GM12878 (cell line): ENCODE measurements around the gene CTSW. TPM values are rescaled to one million over a fixed set of nuclear protein-coding genes. Genes with fewer than 3 reads are reported as not detected.

ENCODE experiments used
- ATAC-seq: fragments of 200-7000 bp; cut with Tn5 transposase; 3 replicates; pipeline ENCODE4 v1.9.1; 2020; ENCODE audit warnings: mild to moderate bottlenecking, moderate library complexity
- BruUV-seq: library from RNA; stranded (reverse); fragments of 400-500 nt; replicated peaks from 2 replicates; lab custom pipeline; 2021; lab: Mats Ljungman, UMichigan
- CTCF ChIA-PET: fragments of 300-600 bp; sonication (Branson Sonifier 250); formaldehyde crosslinking; extraction: SDS; loops from one replicate; lab custom pipeline; 2021; ENCODE audit warnings: inconsistent platforms; lab: Yijun Ruan, JAX
- POLR2A ChIA-PET: fragments of 350-600 bp; formaldehyde crosslinking; extraction: SDS; loops from one replicate; lab custom pipeline; 2021; ENCODE audit warnings: inconsistent platforms; lab: Charles Lee
- RAD21 ChIA-PET: fragments of 300-600 bp; sonication (Branson Sonifier 250); formaldehyde crosslinking; loops from one replicate; lab custom pipeline; 2023; ENCODE audit warnings: antibody characterized with exemption; ENCODE audit not compliant: unreplicated experiment; lab: Charles Lee
- SMC1A ChIA-PET: fragments of 300-600 bp; sonication (Branson Sonifier 250); formaldehyde crosslinking; loops from one replicate; lab custom pipeline; 2023; ENCODE audit not compliant: unreplicated experiment, uncharacterized antibody; lab: Charles Lee
- DNase-seq: peaks from one replicate; pipeline ENCODE4 v3.0.0-alpha.2; 2011; ENCODE audit warnings: low read depth, low spot score
- FAIRE-seq: peaks from 3 replicates; lab custom pipeline; 2011; peaks lifted over from hg19 to GRCh38; lab: Jason Lieb, UNC
- H2AFZ ChIP-seq: 2 replicates; pipeline ENCODE4 v1.6.0; 2011; ENCODE audit warnings: low read depth, low read length, control low read depth; ENCODE audit not compliant: control insufficient read depth
- H3K27ac ChIP-seq: 2 replicates; pipeline ENCODE4 v1.5.1; 2011; ENCODE audit warnings: control low read depth; ENCODE audit not compliant: control insufficient read depth, insufficient read depth
- H3K27me3 ChIP-seq, 2 experiments: replicated peaks in 1 of 2; 2 replicates each; pipeline versions ENCODE4 v1.6.0 to v1.6.1; 2011; ENCODE audit warnings: low read length in 1 of 2; ENCODE audit not compliant: control insufficient read depth in 2 of 2, insufficient read depth in 2 of 2
- H3K36me3 ChIP-seq, 2 experiments: 2 replicates each; pipeline ENCODE4 v1.5.1; 2011; ENCODE audit warnings: low read length in 1 of 2; ENCODE audit not compliant: control insufficient read depth in 2 of 2, insufficient read depth in 2 of 2
- H3K4me1 ChIP-seq: 2 replicates; pipeline ENCODE4 v1.6.1; 2011; ENCODE audit warnings: mild to moderate bottlenecking, low read length, moderate library complexity, mixed read lengths; ENCODE audit not compliant: control insufficient read depth, insufficient read depth
- H3K4me2 ChIP-seq: 2 replicates; pipeline ENCODE4 v1.6.0; 2011; ENCODE audit warnings: control low read depth; ENCODE audit not compliant: control insufficient read depth, insufficient read depth
- H3K4me3 ChIP-seq: fragments of 200-600 bp; sonication (generic); 2 replicates; pipeline ENCODE4 v1.5.1; 2016
- H3K79me2 ChIP-seq: 2 replicates; pipeline ENCODE4 v1.6.0; 2011; ENCODE audit warnings: low read length; ENCODE audit not compliant: control insufficient read depth, insufficient read depth
- H3K9ac ChIP-seq: 2 replicates; pipeline ENCODE4 v1.8.0; 2011; ENCODE audit warnings: low read length, control low read depth, mixed read lengths; ENCODE audit not compliant: control insufficient read depth, insufficient read depth
- H3K9me3 ChIP-seq: replicated peaks from 3 replicates; pipeline ENCODE4 v1.5.1; 2011; ENCODE audit warnings: mild to moderate bottlenecking, low read length; ENCODE audit not compliant: control insufficient read depth, insufficient read depth
- H4K20me1 ChIP-seq: 2 replicates; pipeline ENCODE4 v1.6.0; 2011; ENCODE audit not compliant: control insufficient read depth, insufficient read depth
- KAT2A ChIP-seq: conservative IDR thresholded peaks from 2 replicates; pipeline ENCODE4 v1.6.1; 2011; ENCODE audit warnings: low read depth, low read length; ENCODE audit not compliant: control insufficient read depth
- NR2C1 ChIP-seq: fragments of 450-650 bp; IDR thresholded peaks from 2 replicates; pipeline ENCODE4 v1.6.1; 2017; ENCODE audit warnings: antibody characterized with exemption, mild to moderate bottlenecking, moderate library complexity
- NR2F1 ChIP-seq: fragments of 450-650 bp; conservative IDR thresholded peaks from 2 replicates; pipeline ENCODE4 v1.6.1; 2017; ENCODE audit warnings: mild to moderate bottlenecking
- PAX5 ChIP-seq: IDR thresholded peaks from 2 replicates; pipeline ENCODE4 v1.6.1; 2011; ENCODE audit warnings: low read depth, low read length, borderline replicate concordance
- PKNOX1 ChIP-seq: fragments of 450-650 bp; IDR thresholded peaks from 2 replicates; pipeline ENCODE4 v1.6.1; 2016; ENCODE audit warnings: mild to moderate bottlenecking
- POLR2A ChIP-seq: IDR thresholded peaks from 2 replicates; pipeline ENCODE4 v1.6.1; 2011; ENCODE audit warnings: low read depth, mild to moderate bottlenecking, low read length
- POLR2AphosphoS5 ChIP-seq: IDR thresholded peaks from 2 replicates; pipeline ENCODE4 v1.6.1; 2011; ENCODE audit warnings: mild to moderate bottlenecking, low read length, inconsistent platforms
- RAD21 ChIP-seq: IDR thresholded peaks from 2 replicates; pipeline ENCODE4 v1.6.1; 2011; ENCODE audit warnings: mild to moderate bottlenecking, low read depth, low read length, moderate library complexity; ENCODE audit not compliant: insufficient read depth
- WGBS: methylation state at CpG from one replicate; pipeline ENCODE4 v1.1.6; 2016; ENCODE audit warnings: low lambda C conversion rate; ENCODE audit not compliant: insufficient replicate concordance, insufficient coverage; ENCODE audit errors: missing lambda C conversion rate; 5-methylcytosine and 5-hydroxymethylcytosine counted together
- in situ Hi-C: fragments of 300-500 bp; cut with MboI; formaldehyde crosslinking; loops from 9 replicates; pipeline ENCODE4 v1.14.3; 2018; ENCODE audit warnings: mixed read lengths
- intact Hi-C: fragments of 100-400 bp; cut with micrococcal nuclease; formaldehyde crosslinking; loops from one replicate; pipeline ENCODE4 v1.14.2; 2022; ENCODE audit not compliant: unreplicated experiment
- polyA plus RNA-seq, 11 experiments: library from polyadenylated mRNA; depleted of rRNA in 4 of 11; unstranded in 6 of 11; stranded (reverse) in 5 of 11; fragments of >200 nt; fragmentation: Nextera tagmentation in 4 of 11; fragmentation: Illumina TruSeq in 1 of 11; extraction: Ambion mirVana in 4 of 11; extraction: Trizol in 1 of 11; gene quantifications; 1 replicate in 1 of 11; 2 replicates in 10 of 11; pipeline versions ENCODE4 v1.2.1 to v1.2.3, GENCODE V29; 2011 to 2016; ENCODE audit warnings: inconsistent platforms in 2 of 11, missing spikeins in 2 of 11, low read depth in 1 of 11
- total RNA-seq, 4 experiments: library from RNA; depleted of rRNA in 3 of 4; stranded (reverse); fragments of >200 nt in 3 of 4; fragmentation: Illumina TruSeq in 1 of 4; extraction: Trizol in 1 of 4; gene quantifications; 2 replicates each; pipeline versions ENCODE4 v1.2.1 to v1.2.3, GENCODE V29; 2013 to 2021

CTSW gene
- total and polyA plus RNA-seq, 10 of the 15 experiments (the other 5 are each of a cell fraction or from before 2014, with no cell fraction given), result 0.53 to 12.0 (median 1.7) TPM

GRCh38 chr11:65850217-65851082, 29.2 kb upstream of the CTSW start:
- Histone ChIP-seq H3K79me2 (peaks cover 16% of the 10 kb centered on the region), H3K4me1 (peaks cover 2% of the 10 kb centered on the region), H3K27ac (no peak overlapping the region), H3K4me3 (no peak overlapping the region), H3K27me3 (no peaks in the 10 kb centered on the region), H3K9ac (no peak overlapping the region), H2AFZ (no peak overlapping the region), H3K36me3 (peaks cover 25 to 33% of the 10 kb centered on the region in 2 experiments; a peak in 3 of 4 replicates), H4K20me1 (peaks cover 13% of the 10 kb centered on the region; the same call in 1 of the 2 replicates), H3K4me2 (no peak overlapping the region), H3K9me3 (peaks cover 2% of the 10 kb centered on the region; the same call in 2 of the 3 replicates)
- DNase-seq (no peak), ATAC-seq (peak; percentile 31), FAIRE-seq (no peak)
- TF ChIP-seq KAT2A (no peak), PKNOX1 (no peak), NR2F1 (0 out of 2 replicates have a peak, but pooled peaks have one; percentile 34), POLR2AphosphoS5 (peak; percentile 60), NR2C1 (peak; percentile 26; the same call in 1 of the 2 replicates), RAD21 (no peak), POLR2A (peak; percentile 16), PAX5 (0 out of 2 replicates have a peak, but pooled peaks have one; percentile 2)
- in situ Hi-C loops (loop anchor here (25.0 kb wide), 1 partner anchor 1613 kb away; the partner anchor contains the start of genes DNAJC4, FKBP2, NUDT22 and PPP1R14B), intact Hi-C loops (no loop called here)
- ChIA-PET POLR2A (interaction anchor here (0.7 to 1.1 kb wide), 2 partner anchors 10 to 13 kb away, joined by 3 read pairs; partner anchors contain the start of gene MUS81), CTCF (interaction anchor here (0.7 to 3.8 kb wide), 5 partner anchors 9 to 131 kb away, joined by 3 to 17 read pairs (median 3); no protein-coding TSS in a partner anchor), SMC1A (interaction anchor here (1.2 kb wide), 1 partner anchor 17 kb away, joined by 3 read pairs; the partner anchor contains the start of gene SNX32), RAD21 (interaction anchor here (1.2 kb wide), 1 partner anchor 34 kb away, joined by 4 read pairs; no protein-coding TSS in a partner anchor)
- WGBS, result 81% methylated on average over 20 of the region's 20 CpGs
- no TSS peak for BruUV-seq
